ENCODE data around the gene CACNB3.

DNA sequence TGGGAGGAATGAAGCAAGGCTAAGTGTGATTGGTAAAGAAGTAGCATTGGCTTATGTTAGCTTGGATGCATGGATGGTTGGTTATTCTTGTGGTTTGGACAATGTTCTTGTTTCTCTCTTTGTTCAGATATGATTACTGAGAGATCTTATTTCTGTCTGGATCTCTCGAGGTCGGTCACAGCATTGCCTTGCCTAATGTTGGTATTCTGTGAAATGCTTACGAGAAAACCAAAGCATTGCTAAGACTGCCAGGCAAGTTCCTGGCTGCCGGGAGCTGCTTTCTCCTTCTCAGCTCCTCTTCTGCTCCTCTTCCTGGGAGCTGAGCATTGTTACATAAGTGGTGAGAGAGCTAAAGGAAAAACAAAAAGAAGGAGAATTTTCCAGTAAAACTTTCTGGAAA, 54.8 kb downstream of the CACNB3 start:
- TF ChIP-seq ZNF232 (CRISPR knock-in tag; IDR thresholded peaks at IDR 0.05), result no peak
- TF ChIP-seq JUND (IDR thresholded peaks at IDR 0.05; ENCODE audit: borderline replicate concordance, low read depth, low read length), result no peak
- no peak for TF ChIP-seq JUND (tag; IDR thresholded peaks at IDR 0.05; ENCODE audit: borderline replicate concordance, low read depth, low read length)
- TF ChIP-seq ZNF785 (CRISPR knock-in tag; IDR thresholded peaks at IDR 0.05), result no peak
- TF ChIP-seq EZH2 (IDR thresholded peaks at IDR 0.05; ENCODE audit: borderline replicate concordance, low read depth, low read length), result no peak
- no peak for TF ChIP-seq FOXP1 (CRISPR knock-in tag; IDR thresholded peaks at IDR 0.05)
- TF ChIP-seq JUN (IDR thresholded peaks at IDR 0.05; ENCODE audit: borderline replicate concordance, low read depth, low read length), result no peak
- no peak for TF ChIP-seq JUN (CRISPR knock-in tag; IDR thresholded peaks at IDR 0.05; ENCODE audit: borderline replicate concordance)
- no peak for TF ChIP-seq TOE1 (IDR thresholded peaks at IDR 0.05; ENCODE audit: borderline replicate concordance)
- no peak for TF ChIP-seq TOE1 (CRISPR knock-in tag; IDR thresholded peaks at IDR 0.05; ENCODE audit: borderline replicate concordance, low read depth)
- TF ChIP-seq, protein P1, sequence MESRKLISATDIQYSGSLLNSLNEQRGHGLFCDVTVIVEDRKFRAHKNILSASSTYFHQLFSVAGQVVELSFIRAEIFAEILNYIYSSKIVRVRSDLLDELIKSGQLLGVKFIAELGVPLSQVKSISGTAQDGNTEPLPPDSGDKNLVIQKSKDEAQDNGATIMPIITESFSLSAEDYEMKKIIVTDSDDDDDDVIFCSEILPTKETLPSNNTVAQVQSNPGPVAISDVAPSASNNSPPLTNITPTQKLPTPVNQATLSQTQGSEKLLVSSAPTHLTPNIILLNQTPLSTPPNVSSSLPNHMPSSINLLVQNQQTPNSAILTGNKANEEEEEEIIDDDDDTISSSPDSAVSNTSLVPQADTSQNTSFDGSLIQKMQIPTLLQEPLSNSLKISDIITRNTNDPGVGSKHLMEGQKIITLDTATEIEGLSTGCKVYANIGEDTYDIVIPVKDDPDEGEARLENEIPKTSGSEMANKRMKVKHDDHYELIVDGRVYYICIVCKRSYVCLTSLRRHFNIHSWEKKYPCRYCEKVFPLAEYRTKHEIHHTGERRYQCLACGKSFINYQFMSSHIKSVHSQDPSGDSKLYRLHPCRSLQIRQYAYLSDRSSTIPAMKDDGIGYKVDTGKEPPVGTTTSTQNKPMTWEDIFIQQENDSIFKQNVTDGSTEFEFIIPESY (CRISPR knock-in tag; IDR thresholded peaks at IDR 0.05), result no peak
- no peak for TF ChIP-seq SREBF2 (CRISPR knock-in tag; IDR thresholded peaks at IDR 0.05)
- no peak for TF ChIP-seq NFYB (IDR thresholded peaks at IDR 0.05; ENCODE audit: extremely low read depth, insufficient read length)
